NCI-H2227 (cell line): Measurements from ENCODE around the gene CRTC3.

Experiments used
- DNase-seq: peaks from one replicate; lab custom pipeline; 2025; ENCODE audit not compliant: unreplicated experiment; lab: John Stamatoyannopoulos, UW

The CRTC3 gene

GRCh38 chr15:90691982-90692773 is 162.5 kb downstream of the CRTC3 start:
- no peak for DNase-seq
